ENCODE data around the gene RPL32. TPM values are rescaled to one million over a fixed set of nuclear protein-coding genes. Genes with fewer than 3 reads are reported as not detected.

Gene RPL32
- total RNA-seq, result 2,996 and 3,448 TPM in 2 replicates

DNA sequence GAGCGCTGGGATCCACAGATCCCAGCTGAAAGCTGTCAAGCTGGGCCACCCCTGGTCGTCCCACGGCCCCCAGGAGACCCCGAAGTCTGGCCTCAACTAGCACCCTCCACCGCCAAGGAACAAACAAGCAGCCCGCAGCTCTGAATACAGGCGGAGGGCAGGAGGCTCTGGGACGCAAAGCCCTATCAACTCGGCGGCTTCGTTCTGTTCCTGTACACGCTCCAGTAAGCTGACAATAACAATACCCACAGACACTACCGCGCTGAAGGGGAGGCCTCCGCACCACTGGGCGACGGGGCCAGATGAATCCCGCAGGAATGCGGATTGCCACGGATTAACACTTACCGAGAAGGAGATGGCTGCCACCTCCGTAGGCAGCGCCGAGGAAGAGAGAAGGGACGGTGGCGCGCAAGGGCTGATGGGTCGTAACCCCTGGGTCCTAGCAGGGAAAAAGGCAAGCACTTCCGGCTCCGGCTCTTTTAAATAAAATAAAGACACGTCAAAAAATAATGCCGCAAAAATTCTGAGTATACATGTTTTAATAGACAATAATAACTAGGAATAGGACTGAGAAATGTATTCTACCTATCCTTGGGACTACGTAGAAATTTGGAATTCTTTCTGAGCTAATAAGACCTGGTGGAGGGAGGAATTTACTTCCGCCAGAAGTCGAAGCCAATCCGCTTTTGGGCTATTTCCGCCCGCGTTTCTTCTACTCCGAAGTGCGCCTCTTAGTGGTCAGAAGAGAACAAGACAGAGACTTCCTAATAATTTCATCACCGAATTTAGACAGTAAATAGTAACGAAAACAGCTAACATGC lies at the start of gene RPL32:
RPL32 (minus strand) TSS at position 417 of the 821 bp plus-strand sequence. CDS start 1,328 bp downstream, outside the sequence.
- POLR2A ChIA-PET, result interaction anchor here (0.6 to 2.5 kb wide), 29 partner anchors 9 to 1283 kb away, joined by 3 to 21 read pairs (median 4); partner anchors contain the start of genes CAND2, CHCHD4, HDAC11 and MKRN2
- CTCF ChIA-PET, result interaction anchor here (0.7 to 3.1 kb wide), 11 partner anchors 8 to 639 kb away, joined by 3 to 18 read pairs (median 5); partner anchors contain the start of genes CAND2 and HDAC11
- Mint-ChIP-seq H3K27me3 (no peaks in the 10 kb centered on the region), H3K9me3 (no peaks in the 10 kb centered on the region), H3K27ac (peak within 1 kb of the TSS; percentile 100), H3K36me3 (ENCODE audit: low read depth) (peaks cover 53% of the 10 kb centered on the region), H3K4me1 (peaks cover 48% of the 10 kb centered on the region), H3K4me3 (peak within 1 kb of the TSS; percentile 96)
- TF ChIP-seq, protein P1, sequence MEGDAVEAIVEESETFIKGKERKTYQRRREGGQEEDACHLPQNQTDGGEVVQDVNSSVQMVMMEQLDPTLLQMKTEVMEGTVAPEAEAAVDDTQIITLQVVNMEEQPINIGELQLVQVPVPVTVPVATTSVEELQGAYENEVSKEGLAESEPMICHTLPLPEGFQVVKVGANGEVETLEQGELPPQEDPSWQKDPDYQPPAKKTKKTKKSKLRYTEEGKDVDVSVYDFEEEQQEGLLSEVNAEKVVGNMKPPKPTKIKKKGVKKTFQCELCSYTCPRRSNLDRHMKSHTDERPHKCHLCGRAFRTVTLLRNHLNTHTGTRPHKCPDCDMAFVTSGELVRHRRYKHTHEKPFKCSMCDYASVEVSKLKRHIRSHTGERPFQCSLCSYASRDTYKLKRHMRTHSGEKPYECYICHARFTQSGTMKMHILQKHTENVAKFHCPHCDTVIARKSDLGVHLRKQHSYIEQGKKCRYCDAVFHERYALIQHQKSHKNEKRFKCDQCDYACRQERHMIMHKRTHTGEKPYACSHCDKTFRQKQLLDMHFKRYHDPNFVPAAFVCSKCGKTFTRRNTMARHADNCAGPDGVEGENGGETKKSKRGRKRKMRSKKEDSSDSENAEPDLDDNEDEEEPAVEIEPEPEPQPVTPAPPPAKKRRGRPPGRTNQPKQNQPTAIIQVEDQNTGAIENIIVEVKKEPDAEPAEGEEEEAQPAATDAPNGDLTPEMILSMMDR (IDR thresholded peaks at IDR 0.05), result no peak
- ATAC-seq (ENCODE audit: low read depth) (peak; percentile 92), DNase-seq (peak; percentile 78)
- intact Hi-C loops (cut with micrococcal nuclease), result loop anchor here (1.0 to 5.0 kb wide), 9 partner anchors 31 to 639 kb away; partner anchors contain the start of genes HDAC11, MKRN2, RAF1 and TSEN2

DNA sequence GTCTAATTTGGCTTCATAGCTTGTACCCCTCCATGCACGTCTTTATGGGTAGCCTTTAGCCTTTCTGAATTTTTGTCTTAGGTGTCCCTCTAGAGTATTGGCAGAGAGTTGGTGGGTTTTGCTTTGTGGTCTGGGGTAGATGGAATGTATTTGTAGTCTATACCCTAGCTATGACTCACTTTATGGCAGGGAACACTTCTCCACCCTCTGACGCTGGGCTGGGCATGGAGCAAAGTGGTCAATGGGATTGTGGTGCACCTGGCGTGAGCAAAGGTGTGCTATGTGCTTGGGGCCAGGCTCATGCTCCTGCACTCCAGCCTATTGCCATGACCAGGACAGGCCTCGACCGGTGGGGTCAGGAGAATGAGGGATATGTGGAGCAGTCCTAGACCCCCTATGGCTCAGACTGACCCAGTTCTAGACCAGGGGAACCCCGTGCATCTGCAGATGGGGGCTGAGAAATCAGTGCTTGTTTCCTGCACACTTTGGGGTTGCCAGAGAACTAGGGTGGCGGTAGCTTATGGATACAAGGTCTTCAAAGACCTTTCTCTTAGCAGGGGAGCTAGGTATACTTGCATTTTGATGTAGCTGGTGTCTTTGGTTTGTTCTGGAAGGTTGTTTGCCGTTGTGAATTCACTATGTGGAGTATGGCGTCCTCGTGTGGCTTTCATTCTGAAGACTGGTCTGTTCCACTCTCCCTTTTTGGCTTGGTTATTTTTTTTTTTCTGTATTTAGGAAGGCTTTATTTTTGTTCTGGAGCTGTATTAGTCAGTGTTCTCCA lies 49.4 kb upstream of the RPL32 start:
- Mint-ChIP-seq H3K27ac (no peak overlapping the region), H3K36me3 (ENCODE audit: low read depth) (no peaks in the 10 kb centered on the region), H3K27me3 (peaks cover 3% of the 10 kb centered on the region), H3K4me3 (no peak overlapping the region), H3K9me3 (no peaks in the 10 kb centered on the region), H3K4me1 (peaks cover 26% of the 10 kb centered on the region)
- intact Hi-C loops (cut with micrococcal nuclease), result loop anchor here (1.0 kb wide), 1 partner anchor 103 kb away; no protein-coding TSS in a partner anchor
- TF ChIP-seq, protein P1 (IDR thresholded peaks at IDR 0.05), result no peak
- ChIA-PET CTCF (interaction anchor here (0.6 to 4.8 kb wide), 7 partner anchors 14 to 185 kb away, joined by 3 to 50 read pairs (median 12); partner anchors contain the start of gene RPL32), POLR2A (interaction anchor here (1.2 kb wide), 1 partner anchor 49 kb away, joined by 4 read pairs; no protein-coding TSS in a partner anchor)
- ATAC-seq (ENCODE audit: low read depth) (no peak), DNase-seq (no peak)

DNA sequence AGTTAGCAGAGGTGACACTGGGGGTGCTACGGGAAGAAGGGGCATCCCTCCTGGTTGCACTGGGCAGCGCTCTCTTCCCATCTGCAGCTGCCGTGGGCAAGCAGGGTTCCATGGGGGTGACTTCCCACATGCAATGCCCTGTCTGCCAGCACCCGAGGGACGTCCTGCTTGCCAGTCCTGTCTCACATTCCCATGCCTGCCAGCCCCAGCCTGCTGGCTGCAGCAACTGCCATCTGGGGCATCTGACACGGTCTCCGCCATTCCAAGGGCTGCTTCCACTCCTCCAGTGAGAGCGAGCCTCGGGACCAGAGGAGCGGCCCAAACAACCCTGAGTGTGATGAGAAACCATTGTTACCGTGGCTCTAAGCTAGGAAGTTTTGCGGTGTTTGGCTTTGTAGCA lies 45.4 kb upstream of the RPL32 start:
- peak overlapping the region; percentile 75 for H3K4me3 Mint-ChIP-seq
- CTCF ChIA-PET, result interaction anchor here (1.0 to 2.9 kb wide), 4 partner anchors 45 to 205 kb away, joined by 3 to 10 read pairs (median 4); partner anchors contain the start of gene RPL32
- POLR2A ChIA-PET, result interaction anchor here (1.0 to 1.8 kb wide), 3 partner anchors 45 to 134 kb away, joined by 3 to 13 read pairs (median 6); partner anchors contain the start of gene RPL32
- H3K9me3 Mint-ChIP-seq, result no peaks in the 10 kb centered on the region
- peaks cover 43% of the 10 kb centered on the region for H3K4me1 Mint-ChIP-seq
- intact Hi-C loops (cut with micrococcal nuclease), result no loop called here
- no peaks in the 10 kb centered on the region for H3K36me3 Mint-ChIP-seq (ENCODE audit: low read depth)
- no peak overlapping the region for H3K27ac Mint-ChIP-seq
- DNase-seq (no peak), ATAC-seq (ENCODE audit: low read depth) (no peak)
- TF ChIP-seq, protein P1 (IDR thresholded peaks at IDR 0.05), result no peak
- H3K27me3 Mint-ChIP-seq, result peaks cover 3% of the 10 kb centered on the region

DNA sequence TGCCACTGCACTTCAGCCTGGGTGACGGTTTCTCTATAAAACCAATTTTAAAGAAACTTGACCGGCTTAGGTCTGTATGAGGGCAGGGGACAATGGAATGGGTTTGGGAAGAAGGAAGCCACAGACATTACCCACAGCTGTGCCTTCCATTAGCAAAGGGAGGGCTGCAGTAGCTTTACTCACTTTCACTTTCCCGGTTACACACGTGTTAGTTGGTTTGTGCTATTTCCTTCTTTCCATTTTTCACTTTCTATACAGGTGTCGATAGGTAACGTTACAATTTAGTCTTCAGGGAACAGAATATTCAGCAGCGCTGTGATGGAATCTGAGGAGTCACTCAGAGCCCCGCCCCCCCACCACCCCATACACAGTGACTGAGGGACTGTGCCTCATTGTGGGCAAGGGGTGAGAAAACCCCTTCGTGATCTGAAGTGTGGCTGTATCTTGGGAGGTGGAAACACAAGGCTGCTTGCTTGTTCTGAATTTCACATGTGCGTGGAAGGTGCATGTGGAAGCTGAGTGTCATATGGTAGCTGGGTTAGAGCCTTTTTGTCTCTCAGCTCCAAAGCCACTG lies 44.8 kb upstream of the RPL32 start:
- Mint-ChIP-seq H3K27ac (peak overlapping the region; percentile 32), H3K27me3 (peaks cover 3% of the 10 kb centered on the region), H3K36me3 (ENCODE audit: low read depth) (no peaks in the 10 kb centered on the region), H3K4me1 (peaks cover 47% of the 10 kb centered on the region), H3K9me3 (no peaks in the 10 kb centered on the region), H3K4me3 (peak overlapping the region; percentile 75)
- CTCF ChIA-PET, result interaction anchor here (0.7 to 2.9 kb wide), 4 partner anchors 16 to 167 kb away, joined by 3 to 10 read pairs (median 4); partner anchors contain the start of gene RPL32
- DNase-seq (no peak), ATAC-seq (ENCODE audit: low read depth) (peak; percentile 38)
- POLR2A ChIA-PET, result interaction anchor here (1.0 to 1.8 kb wide), 2 partner anchors 45 to 135 kb away, joined by 3 to 13 read pairs; partner anchors contain the start of gene RPL32
- TF ChIP-seq, protein P1 (IDR thresholded peaks at IDR 0.05), result no peak
- intact Hi-C loops (cut with micrococcal nuclease), result no loop called here

Data from activated B cell treated with CpG ODN at 0.5 μM for 24 hours (primary cell).